NCI-H1436 treated with DMSO at 0.1 percent for 48 hours (cell line): ENCODE data around the gene TRIP4.
A peak's percentile ranks its signal among the peaks of the same experiment; 100 is the strongest.

Source experiments
- DNase-seq: peaks from one replicate; lab custom pipeline; 2025; lab: John Stamatoyannopoulos, UW

TRIP4 gene

GRCh38 chr15:64447536-64448315, 60.1 kb downstream of the TRIP4 start:
- DNase-seq, result no peak

- no peak for DNase-seq
Measured at GRCh38 chr15:64452988-64453688, 65.5 kb downstream of the TRIP4 start.

- DNase-seq, result no peak
Measured at GRCh38 chr15:64453689-64454037, 66.0 kb downstream of the TRIP4 start.

GRCh38 chr15:64454282-64454681, 66.6 kb downstream of the TRIP4 start:
- DNase-seq, result no peak

- DNase-seq, result no peak
Measured at GRCh38 chr15:64455961-64456371, 68.3 kb downstream of the TRIP4 start.

- no peak for DNase-seq
Measured at GRCh38 chr15:64456634-64457108, 69.0 kb downstream of the TRIP4 start.

GRCh38 chr15:64459066-64459781, 71.6 kb downstream of the TRIP4 start:
- no peak for DNase-seq

GRCh38 chr15:64460206-64460723, 72.6 kb downstream of the TRIP4 start, which contains the start of gene ZNF609:
Gene ZNF609, plus strand, starts transcription at chr15:64460578. Its CDS starts 38,842 bp downstream, at chr15:64499420.
- no peak for DNase-seq

GRCh38 chr15:64460724-64461720, 73.4 kb downstream of the TRIP4 start:
- DNase-seq, result no peak

GRCh38 chr15:64461721-64462162, 74.1 kb downstream of the TRIP4 start:
- DNase-seq, result no peak

GRCh38 chr15:64462492-64462891, 74.9 kb downstream of the TRIP4 start:
- DNase-seq, result no peak

GRCh38 chr15:64464276-64465005, 76.8 kb downstream of the TRIP4 start:
- DNase-seq, result peak; percentile 37

GRCh38 chr15:64466408-64467141, 78.9 kb downstream of the TRIP4 start:
- DNase-seq, result no peak

- no peak for DNase-seq
Measured at GRCh38 chr15:64472161-64472560, 84.5 kb downstream of the TRIP4 start.

GRCh38 chr15:64474846-64475245, 87.2 kb downstream of the TRIP4 start:
- no peak for DNase-seq

GRCh38 chr15:64476550-64476949, 88.9 kb downstream of the TRIP4 start:
- no peak for DNase-seq

- no peak for DNase-seq
Measured at GRCh38 chr15:64478863-64479262, 91.2 kb downstream of the TRIP4 start.

GRCh38 chr15:64480891-64481290, 93.3 kb downstream of the TRIP4 start:
- no peak for DNase-seq

- no peak for DNase-seq
Measured at GRCh38 chr15:64483749-64484148, 96.1 kb downstream of the TRIP4 start.

GRCh38 chr15:64485796-64486195, 98.2 kb downstream of the TRIP4 start:
- no peak for DNase-seq
